GM19328 (cell line): ENCODE results near the gene TMEM272.

ENCODE experiments used
- ATAC-seq: cut with Tn5 transposase; IDR thresholded peaks from one replicate; pipeline ENCODE4 v1.9.1; 2021; ENCODE audit warnings: mild to moderate bottlenecking, moderate library complexity; ENCODE audit not compliant: unreplicated experiment

The TMEM272 gene

GRCh38 chr13:51763486-51763885 is 81.5 kb downstream of the TMEM272 start:
- no peak for ATAC-seq
